Right atrium auricular region (tissue), 2 donors: ENCODE data around the gene TMEM128. TPM values are rescaled to one million over a fixed set of nuclear protein-coding genes. Genes with fewer than 3 reads are reported as not detected.

Source experiments
- DNase-seq: peaks from one replicate; pipeline ENCODE4 v3.0.0-alpha.2; 2019; ENCODE audit warnings: low spot score
- H3K27ac ChIP-seq, 2 donors: fragments of 200-600 bp; sonication (generic); 1 replicate in 1 of 2; 2 replicates in 1 of 2; pipeline ENCODE4 v1.5.1; 2016 to 2019
- H3K27me3 ChIP-seq, 2 donors: fragments of 200-600 bp; sonication (generic); one replicate each; pipeline versions ENCODE4 v1.5.1 to v1.6.0; 2017 to 2019
- H3K36me3 ChIP-seq: fragments of 200-600 bp; sonication (generic); one replicate; pipeline ENCODE4 v1.5.1; 2016
- H3K4me1 ChIP-seq, 2 donors: fragments of 200-600 bp; sonication (generic); one replicate each; pipeline versions ENCODE4 v1.5.1 to v1.6.0; 2017 to 2019
- H3K4me3 ChIP-seq, 2 donors: fragments of 200-600 bp; sonication (generic); 1 replicate in 1 of 2; 2 replicates in 1 of 2; pipeline ENCODE4 v1.5.1; 2017 to 2019; ENCODE audit warnings: mild to moderate bottlenecking in 1 of 2, moderate library complexity in 1 of 2
- H3K9me3 ChIP-seq, 2 donors: fragments of 200-600 bp; sonication (generic); one replicate each; pipeline ENCODE4 v1.5.1; 2019
- total RNA-seq, 2 donors: library from RNA; depleted of rRNA; stranded (reverse); fragments of >200 nt; gene quantifications; one replicate each; pipeline ENCODE4 v1.1.0, GENCODE V29; 2016
- TF ChIP-seq, protein P1 (sequence below), 2 donors: fragments of 200-600 bp; sonication (generic); IDR thresholded peaks; one replicate each; pipeline ENCODE4 v1.5.1; 2019; ENCODE audit warnings: antibody characterized with exemption in 2 of 2

TMEM128 gene
- total RNA-seq, 2 donors from 2014 or later = 14.5 to 14.9 TPM

DNA sequence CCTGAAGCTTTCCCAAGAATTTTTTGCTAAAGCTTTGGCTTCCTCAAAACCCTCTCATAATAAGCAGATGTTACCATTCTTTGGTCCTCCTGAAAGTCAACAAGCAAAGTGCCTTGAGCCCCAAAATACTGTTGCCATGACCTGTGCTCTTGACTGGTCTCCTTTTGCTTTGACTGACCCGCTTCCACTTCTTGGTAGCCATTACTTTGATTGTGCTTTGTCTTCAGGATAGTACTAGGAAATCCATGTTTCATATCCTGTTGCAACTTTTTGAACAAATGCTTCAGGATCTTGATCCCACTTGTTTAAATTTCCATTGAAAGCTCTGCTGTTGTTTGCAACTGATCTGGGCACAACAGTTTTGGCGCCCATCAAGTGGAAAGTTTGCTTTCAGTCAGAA is 14.4 kb downstream of the TMEM128 start:
- Histone ChIP-seq H3K27me3 (no peaks in the 10 kb centered on the region), H3K4me3 (no peak overlapping the region), H3K36me3 (peaks cover 16% of the 10 kb centered on the region), H3K27ac (no peak overlapping the region), H3K9me3 (peaks cover 0 to 6% of the 10 kb centered on the region in 2 donors), H3K4me1 (no peaks in the 10 kb centered on the region)
- DNase-seq = no peak
- TF ChIP-seq, protein P1, sequence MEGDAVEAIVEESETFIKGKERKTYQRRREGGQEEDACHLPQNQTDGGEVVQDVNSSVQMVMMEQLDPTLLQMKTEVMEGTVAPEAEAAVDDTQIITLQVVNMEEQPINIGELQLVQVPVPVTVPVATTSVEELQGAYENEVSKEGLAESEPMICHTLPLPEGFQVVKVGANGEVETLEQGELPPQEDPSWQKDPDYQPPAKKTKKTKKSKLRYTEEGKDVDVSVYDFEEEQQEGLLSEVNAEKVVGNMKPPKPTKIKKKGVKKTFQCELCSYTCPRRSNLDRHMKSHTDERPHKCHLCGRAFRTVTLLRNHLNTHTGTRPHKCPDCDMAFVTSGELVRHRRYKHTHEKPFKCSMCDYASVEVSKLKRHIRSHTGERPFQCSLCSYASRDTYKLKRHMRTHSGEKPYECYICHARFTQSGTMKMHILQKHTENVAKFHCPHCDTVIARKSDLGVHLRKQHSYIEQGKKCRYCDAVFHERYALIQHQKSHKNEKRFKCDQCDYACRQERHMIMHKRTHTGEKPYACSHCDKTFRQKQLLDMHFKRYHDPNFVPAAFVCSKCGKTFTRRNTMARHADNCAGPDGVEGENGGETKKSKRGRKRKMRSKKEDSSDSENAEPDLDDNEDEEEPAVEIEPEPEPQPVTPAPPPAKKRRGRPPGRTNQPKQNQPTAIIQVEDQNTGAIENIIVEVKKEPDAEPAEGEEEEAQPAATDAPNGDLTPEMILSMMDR (IDR thresholded peaks at IDR 0.05) = no peak

DNA sequence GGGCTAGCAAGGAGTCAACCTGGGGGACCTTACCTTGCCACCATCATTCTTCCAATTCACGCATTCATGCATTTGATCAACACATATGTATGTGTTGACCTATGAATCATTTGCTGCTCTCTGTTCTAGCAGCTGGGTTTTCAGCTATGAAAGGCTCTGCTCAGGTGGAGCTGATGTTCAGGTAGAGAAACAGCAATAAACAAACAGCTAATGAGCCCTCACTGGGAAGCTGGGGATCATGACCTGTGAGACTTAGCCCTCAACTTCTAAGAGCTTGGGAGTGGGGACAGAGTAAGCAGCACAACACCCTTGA is 19.7 kb downstream of the TMEM128 start:
- Histone ChIP-seq H3K27me3 (peaks cover 0 to 6% of the 10 kb centered on the region in 2 donors), H3K4me1 (no peaks in the 10 kb centered on the region), H3K27ac (no peak overlapping the region), H3K4me3 (no peak overlapping the region), H3K9me3 (peaks cover 0 to 1% of the 10 kb centered on the region in 2 donors), H3K36me3 (no peaks in the 10 kb centered on the region)
- TF ChIP-seq, protein P1 (IDR thresholded peaks at IDR 0.05) = no peak
- no peak for DNase-seq

GRCh38 chr4:4227510-4228355 is 20.3 kb downstream of the TMEM128 start:
- DNase-seq = no peak
- TF ChIP-seq, protein P1 (IDR thresholded peaks at IDR 0.05) = no peak
- no peaks in the 10 kb centered on the region for H3K4me1 ChIP-seq
- H3K4me3 ChIP-seq = no peak overlapping the region
- H3K27me3 ChIP-seq = peaks cover 0 to 6% of the 10 kb centered on the region in 2 donors
- H3K36me3 ChIP-seq = no peaks in the 10 kb centered on the region
- no peak overlapping the region for H3K27ac ChIP-seq
- H3K9me3 ChIP-seq = no peaks in the 10 kb centered on the region

- Histone ChIP-seq H3K4me1 (no peaks in the 10 kb centered on the region), H3K27ac (no peak within 1 kb of the TSS), H3K27me3 (peaks cover 0 to 6% of the 10 kb centered on the region in 2 donors), H3K36me3 (no peaks in the 10 kb centered on the region), H3K9me3 (no peaks in the 10 kb centered on the region), H3K4me3 (no peak within 1 kb of the TSS)
- no peak for DNase-seq
- TF ChIP-seq, protein P1 (IDR thresholded peaks at IDR 0.05) = no peak
Measured at GRCh38 chr4:4226606-4227438, 21.2 kb downstream of the TMEM128 start, which contains the start of gene OTOP1. OTOP1 (minus strand) TSS chr4:4226929; CDS start chr4:4226864, 65 bp downstream.

DNA sequence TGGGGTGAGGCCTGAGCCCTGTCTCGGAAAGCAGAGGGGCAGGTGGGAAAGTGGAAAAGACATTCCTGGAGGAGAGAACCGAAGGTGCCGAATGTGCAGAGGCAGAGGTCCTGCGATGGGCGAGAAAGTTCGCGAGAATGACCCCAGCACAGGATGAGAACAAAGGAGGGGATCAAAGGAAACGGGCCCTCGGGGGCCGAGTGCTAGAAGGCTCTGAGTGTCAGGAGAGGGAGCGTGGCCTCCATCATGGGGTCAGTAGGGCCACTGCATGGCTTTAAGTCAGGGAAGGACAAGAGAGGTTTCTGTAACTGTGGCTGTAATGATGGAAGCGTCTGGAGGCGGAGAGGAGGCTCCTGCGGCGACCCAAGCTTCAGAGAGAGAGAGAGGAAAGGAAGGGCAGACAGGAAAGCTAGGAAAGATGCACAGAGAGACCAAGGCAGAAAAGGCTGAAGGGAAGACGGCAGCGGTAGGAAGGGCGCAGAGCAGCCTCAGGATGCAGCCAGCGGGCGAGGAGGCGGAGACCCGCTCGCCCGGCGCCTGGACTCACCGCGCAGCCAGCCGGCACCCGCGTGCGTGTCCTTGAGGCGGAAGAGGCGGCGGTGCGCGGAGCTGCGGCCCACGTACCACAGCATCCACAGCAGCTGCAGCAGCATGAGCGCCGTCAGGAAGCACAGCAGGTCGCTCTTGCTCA is 22.0 kb downstream of the TMEM128 start:
- Histone ChIP-seq H3K27ac (no peak overlapping the region), H3K36me3 (no peaks in the 10 kb centered on the region), H3K4me1 (no peaks in the 10 kb centered on the region), H3K4me3 (no peak overlapping the region), H3K9me3 (no peaks in the 10 kb centered on the region), H3K27me3 (peaks cover 0 to 6% of the 10 kb centered on the region in 2 donors)
- TF ChIP-seq, protein P1 (IDR thresholded peaks at IDR 0.05) = no peak
- DNase-seq = no peak
